Hypothalamus (tissue), 51 donors: ENCODE data around the gene IL34.
A peak's percentile ranks its signal among the peaks of the same experiment; 100 is the strongest.
"Not testable (repeated sequence)": the region's sequence is repeated elsewhere in the genome, so short reads cannot be mapped to it uniquely, and the experiment has no call there.

Experiments
- DNase-seq, 51 donors: peaks; one replicate each; lab custom pipeline; 2025; lab: John Stamatoyannopoulos, UW

IL34 gene

DNA sequence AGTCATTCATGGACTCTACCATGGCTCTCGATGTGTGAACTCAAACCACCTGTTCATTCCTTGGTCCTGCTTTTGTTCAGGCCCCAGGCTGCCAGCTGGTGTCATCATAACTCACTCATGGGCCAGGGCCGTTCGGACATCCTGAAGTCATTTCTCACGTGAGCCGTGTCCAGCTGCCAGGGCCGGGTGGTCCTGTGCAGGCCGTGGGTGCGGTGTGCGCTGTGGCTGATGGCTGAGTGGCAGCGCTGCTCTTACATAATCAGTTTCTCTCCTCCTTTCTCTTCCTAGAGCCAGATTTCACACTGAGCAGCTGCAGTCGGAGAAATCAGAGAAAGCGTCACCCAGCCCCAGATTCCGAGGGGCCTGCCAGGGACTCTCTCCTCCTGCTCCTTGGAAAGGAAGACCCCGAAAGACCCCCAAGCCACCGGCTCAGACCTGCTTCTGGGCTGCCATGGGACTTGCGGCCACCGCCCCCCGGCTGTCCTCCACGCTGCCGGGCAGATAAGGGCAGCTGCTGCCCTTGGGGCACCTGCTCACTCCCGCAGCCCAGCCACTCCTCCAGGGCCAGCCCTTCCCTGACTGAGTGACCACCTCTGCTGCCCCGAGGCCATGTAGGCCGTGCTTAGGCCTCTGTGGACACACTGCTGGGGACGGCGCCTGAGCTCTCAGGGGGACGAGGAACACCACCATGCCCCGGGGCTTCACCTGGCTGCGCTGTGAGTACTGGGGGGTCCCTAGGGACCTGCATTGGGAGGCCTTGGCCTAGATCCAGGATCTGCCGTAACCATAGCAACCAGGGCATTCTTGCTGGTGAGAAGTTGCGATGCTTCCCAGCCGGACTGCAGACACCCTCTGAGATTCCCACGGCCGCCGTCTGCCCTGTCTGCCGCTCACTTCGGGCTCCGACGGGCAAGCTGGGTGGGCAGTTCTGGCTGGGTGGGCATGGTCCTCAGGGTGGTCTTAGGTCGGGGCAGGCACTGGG is at the start of gene IL34:
TSS of gene IL34 (plus strand) at position 300 of the 982 bp plus-strand sequence. CDS start at position 689, 389 bp downstream.
- DNase-seq, result peak in 10 of 51 donors; percentile 13 to 70 (median 34)

DNA sequence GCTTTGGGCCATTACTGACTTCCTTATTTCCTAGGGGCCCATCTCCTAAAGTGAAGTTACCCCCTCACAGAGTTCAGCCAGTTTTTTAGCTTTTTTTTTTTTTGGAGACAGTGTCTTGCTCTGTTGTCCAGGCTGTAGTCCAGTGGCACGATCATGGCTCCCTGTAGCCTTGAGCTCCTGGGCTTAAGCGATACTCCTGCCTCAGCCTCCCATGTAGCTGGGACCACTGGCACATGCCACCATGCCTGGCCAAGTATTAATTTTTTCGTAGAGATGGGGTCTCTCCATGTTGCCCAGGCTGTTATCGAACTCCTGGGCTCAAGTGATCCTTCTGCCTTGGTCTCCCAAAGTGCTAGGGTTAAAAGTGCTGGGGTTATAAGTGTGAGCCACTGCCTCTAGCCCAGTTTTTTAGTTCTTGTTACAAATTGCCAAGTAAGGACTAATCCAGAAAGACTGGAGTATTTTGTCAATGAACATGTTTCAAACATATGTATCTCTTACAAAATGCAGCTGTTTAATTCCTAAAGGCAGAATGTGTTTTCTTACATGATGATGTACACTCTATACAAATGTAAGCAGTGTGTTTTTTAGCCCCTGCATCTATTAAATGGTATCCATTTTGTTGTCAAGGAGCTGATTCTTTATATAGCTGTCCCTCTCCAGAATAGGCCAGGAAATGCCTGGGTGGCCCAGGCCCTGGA is 49.1 kb upstream of the IL34 start:
- DNase-seq, result no peak

DNA sequence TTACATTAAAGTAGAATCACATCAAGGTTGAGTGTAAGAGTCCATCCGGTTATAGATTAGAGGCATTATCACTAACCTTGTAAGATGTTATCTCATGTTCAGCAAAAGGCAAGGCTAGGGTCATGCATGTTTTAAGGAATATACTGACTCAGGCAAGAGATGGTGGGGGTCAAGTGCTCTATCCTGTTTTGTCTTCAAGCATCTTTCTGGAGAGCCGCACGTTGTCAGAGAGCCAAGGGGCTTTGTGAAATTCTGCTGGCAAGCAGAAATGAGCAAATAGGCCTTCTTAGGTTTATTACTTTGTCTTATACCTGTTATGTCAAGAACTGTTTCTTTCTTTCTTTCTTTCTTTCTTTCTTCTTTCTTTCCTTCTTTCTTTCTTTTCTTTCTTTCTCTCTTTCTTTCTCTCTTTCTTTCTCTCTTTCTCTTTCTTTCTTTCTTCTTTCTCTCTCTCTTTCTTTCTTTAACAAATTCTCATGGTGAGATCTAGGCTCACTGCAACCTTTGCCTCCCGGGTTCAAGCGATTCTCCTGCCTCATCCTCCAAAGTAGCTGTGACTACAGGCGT is 47.3 kb upstream of the IL34 start:
- DNase-seq, result no peak

GRCh38 chr16:70600730-70601129 is 45.6 kb upstream of the IL34 start:
- DNase-seq, result no peak

DNA sequence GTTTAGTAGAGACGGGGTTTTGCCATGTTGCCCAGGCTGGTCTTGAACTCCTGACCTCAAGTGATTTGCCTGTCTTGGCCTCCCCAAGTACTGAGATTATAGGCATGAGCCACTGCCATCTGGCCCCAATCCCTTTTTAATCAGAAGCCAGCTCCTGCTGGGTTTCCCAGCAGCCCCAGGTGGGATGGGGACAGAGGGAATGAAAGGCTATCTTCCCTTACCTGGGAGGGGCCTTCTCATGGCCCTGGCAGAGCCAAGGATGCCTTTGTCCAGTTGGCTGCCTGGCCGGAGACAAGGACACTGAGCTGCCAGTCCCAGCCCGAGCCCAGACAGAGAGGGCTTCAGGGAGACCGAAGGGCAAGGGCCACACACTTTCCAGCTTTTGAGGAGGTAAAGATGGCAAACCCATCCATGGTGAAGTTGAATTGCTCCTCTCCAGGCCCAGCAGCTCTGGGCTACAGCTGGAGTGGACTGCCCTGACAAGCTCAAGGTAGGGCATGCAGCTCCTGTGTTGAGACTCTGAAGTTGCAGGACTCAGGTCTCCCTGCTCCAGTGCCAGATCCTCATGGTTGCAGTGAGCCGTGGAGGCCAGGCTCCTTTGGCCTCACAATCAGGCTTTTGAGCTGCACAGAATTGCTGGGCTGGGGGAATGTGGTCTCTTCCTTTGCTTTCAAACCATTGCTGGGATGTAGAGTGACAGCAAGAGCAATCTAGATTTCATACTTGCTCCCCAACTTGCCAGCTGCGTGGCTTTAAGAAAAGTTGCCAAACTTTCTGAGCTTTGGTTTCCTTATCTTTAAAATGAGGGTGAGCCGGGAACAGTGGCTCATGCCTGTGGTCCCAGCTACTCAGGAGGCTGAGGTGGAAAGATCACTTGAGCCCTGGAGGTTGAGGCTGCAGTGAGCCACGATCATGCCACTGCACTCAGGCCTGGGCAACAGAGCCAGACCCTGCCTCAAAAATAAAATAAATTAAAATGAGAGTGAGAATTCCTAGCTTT is 44.5 kb upstream of the IL34 start:
- DNase-seq, result no peak

DNA sequence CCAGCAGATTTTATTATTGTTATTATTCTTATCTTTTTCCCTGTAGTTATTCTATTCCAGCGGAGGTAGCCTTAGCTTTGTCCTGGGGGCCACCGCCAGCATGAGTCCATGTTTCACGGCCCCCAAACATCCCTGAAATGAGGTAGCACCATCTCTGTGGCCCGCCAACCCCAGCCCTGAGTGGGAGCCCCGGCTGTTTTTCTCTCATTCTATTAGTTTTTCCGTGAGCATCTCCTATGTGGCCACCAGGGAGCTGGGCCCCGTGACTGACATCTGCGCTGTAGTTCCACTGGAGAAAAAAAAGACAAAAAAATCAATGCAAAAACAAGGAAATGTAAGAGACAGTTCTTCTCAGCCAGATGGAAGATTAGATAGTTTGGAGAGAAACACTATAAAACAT is 43.5 kb upstream of the IL34 start:
- no peak for DNase-seq

- DNase-seq, result peak in 3 of 51 donors; percentile 7 to 38 (median 37)
Observed at GRCh38 chr16:70604407-70605282, 41.7 kb upstream of the IL34 start.

DNA sequence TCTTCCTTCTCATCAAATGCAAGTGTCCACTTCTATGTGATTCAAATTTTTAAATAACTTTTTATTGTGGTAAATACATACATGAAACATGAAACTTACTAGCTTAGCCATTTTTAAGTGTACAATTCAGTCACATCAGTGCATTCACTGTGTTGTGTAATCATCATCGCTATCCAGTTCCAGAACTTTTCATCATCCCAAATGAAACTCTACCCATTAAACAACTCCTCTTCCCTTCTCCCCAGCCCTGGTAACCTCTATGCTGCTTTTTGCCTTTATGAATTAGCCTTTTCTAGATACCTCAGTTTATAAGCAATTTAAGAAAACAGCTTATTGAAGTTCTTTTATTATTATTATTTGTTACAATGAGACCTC is 41.1 kb upstream of the IL34 start:
- DNase-seq, result no peak

DNA sequence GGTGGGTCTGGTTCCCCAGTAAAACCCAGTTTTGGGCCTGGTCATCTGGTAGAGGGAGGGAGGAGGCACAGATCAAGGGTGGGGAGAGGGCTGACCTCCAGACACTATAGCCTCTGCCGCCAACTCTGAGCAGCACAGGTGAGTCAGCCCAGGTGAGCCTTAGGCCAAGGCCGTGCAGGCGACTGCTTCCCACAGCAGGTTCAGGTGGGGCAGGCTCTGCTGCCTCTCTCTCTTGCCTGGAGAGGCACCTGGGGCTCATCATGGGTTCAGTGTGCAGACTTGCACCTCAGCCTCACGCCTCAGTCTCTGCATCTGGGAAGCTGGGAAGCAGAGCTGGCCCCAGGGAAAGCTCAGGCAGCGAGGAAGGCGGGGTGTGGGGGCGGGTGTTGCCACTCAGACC is 37.8 kb upstream of the IL34 start:
- no peak for DNase-seq

DNA sequence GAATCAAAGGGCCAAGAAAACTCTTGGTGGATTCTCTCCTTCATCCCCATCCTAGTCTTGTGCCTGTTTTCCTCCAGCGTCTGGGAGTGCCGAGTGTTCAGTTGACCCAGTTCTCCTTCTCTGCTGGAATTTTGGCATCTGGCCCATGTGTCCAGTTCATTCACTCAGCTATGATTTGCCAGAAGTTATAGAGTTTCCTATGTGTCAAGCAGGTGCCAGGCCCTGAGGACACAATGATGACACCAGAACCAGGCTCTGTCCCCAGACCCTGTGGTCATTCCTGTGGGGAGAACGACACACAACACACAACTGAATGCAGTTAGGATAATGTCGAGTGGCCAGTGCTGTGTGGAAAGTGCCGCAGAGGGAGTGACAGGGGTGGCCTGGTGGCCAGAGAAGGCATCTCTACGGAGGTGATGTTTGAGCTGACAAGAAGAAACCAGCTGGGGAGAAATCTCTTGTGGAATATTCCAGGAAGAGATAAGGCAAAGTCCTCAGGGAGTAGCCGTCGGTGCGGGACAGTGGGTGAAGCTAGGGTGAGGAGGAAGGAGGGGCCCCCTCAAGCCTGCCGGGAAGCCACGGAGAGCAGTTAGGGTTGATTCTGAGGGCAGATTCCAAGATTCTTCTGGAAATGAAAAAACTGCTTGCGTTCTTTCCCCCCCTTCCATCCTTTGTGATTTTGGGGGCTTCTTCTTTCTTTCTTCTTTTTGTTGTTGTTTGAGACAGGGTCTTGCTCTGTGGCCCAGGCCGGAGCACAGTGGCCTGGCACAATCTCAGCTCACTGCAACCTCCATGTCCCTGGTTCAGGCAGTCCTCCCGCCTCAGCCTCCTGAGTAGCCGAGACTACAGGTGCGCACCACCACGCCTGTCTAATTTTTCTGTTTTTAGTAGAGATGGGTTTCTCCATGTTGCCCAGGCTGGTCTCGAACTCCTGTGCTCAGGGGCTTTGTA is 35.8 kb upstream of the IL34 start:
- no peak for DNase-seq

DNA sequence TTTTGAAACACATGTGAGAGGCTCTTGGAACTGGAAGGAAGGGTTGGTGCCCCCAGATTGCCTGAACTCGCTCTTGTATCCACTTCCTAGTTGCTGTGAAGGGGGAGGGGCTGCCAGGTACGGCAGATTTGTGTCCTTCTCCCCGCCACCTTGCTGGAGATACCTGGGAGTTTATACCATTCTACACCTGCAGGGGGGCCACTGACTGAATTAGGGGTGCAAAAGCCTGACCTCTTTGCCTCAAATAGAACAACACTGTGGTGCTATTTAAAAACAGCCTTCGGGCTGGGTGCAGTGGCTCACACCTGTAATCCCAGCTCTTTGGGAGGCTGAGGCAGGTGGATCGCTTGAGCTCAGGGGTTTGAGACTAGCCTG is 35.1 kb upstream of the IL34 start:
- DNase-seq, result no peak

- no peak for DNase-seq
Observed at GRCh38 chr16:70611785-70612303, 34.5 kb upstream of the IL34 start.

DNA sequence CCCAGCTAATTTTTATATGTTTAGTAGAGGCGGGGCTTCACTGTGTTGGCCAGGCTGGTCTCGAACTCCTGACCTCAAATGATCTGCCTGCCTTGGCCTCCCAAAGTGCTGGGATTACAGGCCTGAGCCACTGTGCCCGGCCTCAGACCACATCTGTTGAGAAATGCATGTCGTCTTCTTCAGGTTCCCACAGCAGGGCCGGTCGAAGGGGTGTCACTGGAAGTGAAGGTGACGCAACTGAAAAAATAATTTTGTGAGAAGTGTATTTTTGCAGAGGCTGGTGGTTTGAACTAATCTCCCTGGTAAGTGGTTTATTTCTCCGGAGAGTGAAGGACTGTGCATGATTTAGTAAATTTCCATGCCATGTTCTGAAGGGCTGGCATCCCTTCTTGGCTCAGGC is 33.4 kb upstream of the IL34 start:
- no peak for DNase-seq

DNA sequence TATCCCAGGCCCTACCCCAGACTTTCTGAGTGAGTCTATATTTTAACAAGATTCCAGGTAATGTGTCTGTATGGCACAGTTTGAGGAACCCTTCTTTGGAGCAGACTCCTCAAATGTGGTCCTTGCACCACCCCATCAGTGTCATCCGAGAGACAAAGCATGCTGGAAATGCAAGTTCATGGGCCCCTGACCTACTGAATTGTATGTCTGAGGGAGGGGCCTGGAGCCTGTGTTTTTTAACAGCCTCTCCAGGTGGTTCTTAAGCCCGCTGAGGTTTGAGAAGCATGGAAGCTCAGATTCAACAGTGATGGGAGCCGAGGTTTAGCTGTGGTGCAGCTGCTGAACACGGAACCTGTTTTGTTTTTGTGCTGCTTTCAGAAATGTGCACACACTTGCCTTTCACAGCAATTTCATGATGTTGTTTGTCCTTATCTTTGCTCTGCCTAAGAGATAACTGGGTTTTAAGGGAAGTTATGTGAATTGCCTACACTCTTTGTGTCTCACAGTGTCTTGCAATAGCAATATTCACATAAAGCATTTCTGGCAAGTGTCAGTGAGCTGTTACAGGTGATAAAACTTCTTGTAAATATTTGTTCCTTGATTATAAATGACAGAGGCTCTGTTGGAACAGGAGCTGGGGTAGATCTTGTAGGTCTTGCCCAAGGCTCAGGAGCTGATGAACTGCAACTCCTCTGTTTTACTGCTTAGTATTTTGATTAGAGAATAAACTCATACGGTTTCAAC is 32.0 kb upstream of the IL34 start:
- no peak for DNase-seq

GRCh38 chr16:70615945-70616344 is 30.4 kb upstream of the IL34 start:
- DNase-seq, result no peak

DNA sequence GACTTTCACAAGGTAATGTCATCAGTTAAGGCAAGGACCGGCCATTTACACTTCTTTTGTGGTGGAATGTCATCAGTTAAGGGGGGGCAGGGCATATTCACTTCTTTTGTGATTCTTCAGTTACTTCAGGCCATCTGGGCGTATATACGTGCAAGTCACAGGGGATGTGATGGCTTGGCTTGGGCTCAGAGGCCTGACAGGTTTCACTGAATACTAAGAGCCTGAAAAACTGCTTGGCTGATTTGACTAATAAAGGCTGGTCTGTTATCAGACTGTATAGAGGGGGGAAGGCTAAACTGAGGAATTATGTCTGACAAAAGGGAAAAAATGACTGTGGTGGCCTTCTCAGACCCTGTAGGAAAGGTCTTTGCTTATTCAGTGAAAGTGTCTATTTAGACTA is 24.5 kb upstream of the IL34 start:
- not testable (repeated sequence) for DNase-seq

DNA sequence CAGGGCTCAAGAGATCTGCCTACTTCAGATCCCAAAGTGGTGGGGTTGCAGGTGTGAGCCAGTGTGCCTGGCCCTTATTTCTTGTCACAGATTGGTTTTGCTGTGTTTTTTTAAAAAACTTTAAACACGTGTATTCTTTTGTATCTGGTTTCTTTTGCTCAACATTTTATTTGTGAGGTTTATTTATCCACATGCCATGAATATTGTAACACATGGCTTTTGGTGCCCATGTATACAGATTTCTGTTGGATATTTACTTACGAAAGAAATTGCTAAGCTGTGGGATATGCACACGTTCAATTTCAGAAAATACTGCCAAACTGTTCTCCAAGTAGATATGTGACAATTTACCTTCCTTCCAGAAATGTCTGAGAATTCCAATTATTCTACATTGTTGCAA is 18.7 kb upstream of the IL34 start:
- no peak for DNase-seq
